ENCODE results near the gene CDK17. TPM values are rescaled to one million over a fixed set of nuclear protein-coding genes. Genes with fewer than 3 reads are reported as not detected.
A peak's percentile ranks its signal among the peaks of the same experiment; 100 is the strongest.

CDK17 gene
- total RNA-seq, 4 donors from 2014 or later: 65.1 to 89.4 (median 71.2) TPM

GRCh38 chr12:96258104-96258961 is 141.9 kb downstream of the CDK17 start:
- DNase-seq (ENCODE audit: low spot score in 2 of 2): no peak
- TF ChIP-seq EP300 (IDR thresholded peaks at IDR 0.05) (peak in 1 of 2 donors; percentile 7), POLR2A (IDR thresholded peaks at IDR 0.05) (no peak)
- Histone ChIP-seq H3K4me3 (no peak overlapping the region), H3K9me3 (no peaks in the 10 kb centered on the region), H3K4me1 (peaks cover 0 to 31% (median 6%) of the 10 kb centered on the region in 4 donors), H3K36me3 (peaks cover 0 to 34% (median 0%) of the 10 kb centered on the region in 3 donors), H3K27ac (peak overlapping the region in 2 of 4 donors; percentile 25 to 61), H3K27me3 (no peaks in the 10 kb centered on the region)
- 41 to 44% methylated on average over 8 of the region's 8 CpGs for WGBS, 2 donors

GRCh38 chr12:96257550-96258103 is 142.6 kb downstream of the CDK17 start:
- TF ChIP-seq CTCF (IDR thresholded peaks at IDR 0.05): no peak
- no peak for TF ChIP-seq EP300 (IDR thresholded peaks at IDR 0.05)
- no peak for TF ChIP-seq POLR2A (IDR thresholded peaks at IDR 0.05)
- 80 to 81% methylated on average over 2 of the region's 2 CpGs for WGBS, 2 donors
- H3K4me1 ChIP-seq: peaks cover 0 to 31% (median 6%) of the 10 kb centered on the region in 4 donors
- peaks cover 0 to 38% (median 0%) of the 10 kb centered on the region in 3 donors for H3K36me3 ChIP-seq
- H3K9me3 ChIP-seq: no peaks in the 10 kb centered on the region
- no peak for DNase-seq (ENCODE audit: low spot score in 2 of 2)
- H3K27me3 ChIP-seq: no peaks in the 10 kb centered on the region
- H3K4me3 ChIP-seq: no peak overlapping the region
- peak overlapping the region in 2 of 4 donors; percentile 25 to 61 for H3K27ac ChIP-seq

- 81% methylated on average over 7 of the region's 7 CpGs for WGBS, 2 donors
- Histone ChIP-seq H3K27ac (peak overlapping the region in 1 of 4 donors; percentile 5), H3K4me3 (no peak overlapping the region), H3K27me3 (no peaks in the 10 kb centered on the region), H3K4me1 (peaks cover 0 to 31% (median 6%) of the 10 kb centered on the region in 4 donors), H3K9me3 (no peaks in the 10 kb centered on the region), H3K36me3 (peaks cover 0 to 39% (median 0%) of the 10 kb centered on the region in 3 donors)
- TF ChIP-seq CTCF (IDR thresholded peaks at IDR 0.05) (no peak), EP300 (IDR thresholded peaks at IDR 0.05) (no peak), POLR2A (IDR thresholded peaks at IDR 0.05) (no peak)
- DNase-seq (ENCODE audit: low spot score in 2 of 2): no peak
Measured at GRCh38 chr12:96256672-96257361, 143.4 kb downstream of the CDK17 start.

- Histone ChIP-seq H3K27ac (peak overlapping the region in 2 of 4 donors; percentile 11 to 44), H3K9me3 (no peaks in the 10 kb centered on the region), H3K4me3 (no peak overlapping the region), H3K36me3 (peaks cover 0 to 42% (median 0%) of the 10 kb centered on the region in 3 donors), H3K4me1 (peaks cover 0 to 31% (median 6%) of the 10 kb centered on the region in 4 donors), H3K27me3 (no peaks in the 10 kb centered on the region)
- 56 to 61% methylated on average over 8 of the region's 8 CpGs for WGBS, 2 donors
- no peak for DNase-seq (ENCODE audit: low spot score in 2 of 2)
- TF ChIP-seq EP300 (IDR thresholded peaks at IDR 0.05): peak in 1 of 2 donors; percentile 24
- TF ChIP-seq POLR2A (IDR thresholded peaks at IDR 0.05): no peak
- TF ChIP-seq CTCF (IDR thresholded peaks at IDR 0.05): no peak
Measured at GRCh38 chr12:96255077-96255476, 145.2 kb downstream of the CDK17 start.

- no peak for DNase-seq (ENCODE audit: low spot score in 2 of 2)
- Histone ChIP-seq H3K9me3 (no peaks in the 10 kb centered on the region), H3K27ac (peak overlapping the region in 1 of 4 donors; percentile 53), H3K4me1 (peaks cover 0 to 20% (median 0%) of the 10 kb centered on the region in 4 donors), H3K36me3 (peaks cover 0 to 72% (median 7%) of the 10 kb centered on the region in 3 donors), H3K27me3 (no peaks in the 10 kb centered on the region), H3K4me3 (no peak overlapping the region)
- WGBS, 2 donors: 86 to 88% methylated on average over 7 of the region's 7 CpGs
- no peak for TF ChIP-seq CTCF (IDR thresholded peaks at IDR 0.05)
- TF ChIP-seq EP300 (IDR thresholded peaks at IDR 0.05): no peak
- TF ChIP-seq POLR2A (IDR thresholded peaks at IDR 0.05): no peak
Measured at GRCh38 chr12:96250119-96250685, 150.0 kb downstream of the CDK17 start.

Data from tibial nerve (tissue), 4 donors.